Measurements from ENCODE around the gene NEMP1.

DNA sequence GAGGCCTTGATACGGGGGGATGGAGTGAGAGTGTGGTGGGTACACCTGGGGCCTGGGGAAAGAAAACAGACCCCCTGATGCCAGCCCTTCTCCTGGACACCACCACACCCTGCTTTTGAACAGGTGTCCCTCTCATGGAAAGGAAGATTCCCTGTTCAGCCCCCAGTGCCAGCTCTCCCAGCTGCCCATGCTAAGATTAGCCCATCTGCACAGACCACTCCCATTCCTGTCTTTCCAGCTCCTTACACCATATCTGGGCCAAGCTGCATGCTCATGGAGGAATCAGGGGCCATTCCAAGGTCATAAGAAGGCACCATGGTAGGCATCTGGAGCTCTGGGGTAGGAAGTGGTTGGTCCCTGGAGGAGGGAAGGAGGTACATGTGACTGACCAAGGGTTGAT is 20.0 kb upstream of the NEMP1 start:
- TF ChIP-seq, protein P1, sequence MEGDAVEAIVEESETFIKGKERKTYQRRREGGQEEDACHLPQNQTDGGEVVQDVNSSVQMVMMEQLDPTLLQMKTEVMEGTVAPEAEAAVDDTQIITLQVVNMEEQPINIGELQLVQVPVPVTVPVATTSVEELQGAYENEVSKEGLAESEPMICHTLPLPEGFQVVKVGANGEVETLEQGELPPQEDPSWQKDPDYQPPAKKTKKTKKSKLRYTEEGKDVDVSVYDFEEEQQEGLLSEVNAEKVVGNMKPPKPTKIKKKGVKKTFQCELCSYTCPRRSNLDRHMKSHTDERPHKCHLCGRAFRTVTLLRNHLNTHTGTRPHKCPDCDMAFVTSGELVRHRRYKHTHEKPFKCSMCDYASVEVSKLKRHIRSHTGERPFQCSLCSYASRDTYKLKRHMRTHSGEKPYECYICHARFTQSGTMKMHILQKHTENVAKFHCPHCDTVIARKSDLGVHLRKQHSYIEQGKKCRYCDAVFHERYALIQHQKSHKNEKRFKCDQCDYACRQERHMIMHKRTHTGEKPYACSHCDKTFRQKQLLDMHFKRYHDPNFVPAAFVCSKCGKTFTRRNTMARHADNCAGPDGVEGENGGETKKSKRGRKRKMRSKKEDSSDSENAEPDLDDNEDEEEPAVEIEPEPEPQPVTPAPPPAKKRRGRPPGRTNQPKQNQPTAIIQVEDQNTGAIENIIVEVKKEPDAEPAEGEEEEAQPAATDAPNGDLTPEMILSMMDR (IDR thresholded peaks at IDR 0.05), result no peak
- TF ChIP-seq EP300 (IDR thresholded peaks at IDR 0.05) (no peak), POLR2A (IDR thresholded peaks at IDR 0.05; ENCODE audit: low read depth) (no peak)

Data from esophagus muscularis mucosa (tissue), 4 donors.